Stimulated activated CD8-positive, alpha-beta memory T cell treated with anti-CD3 and anti-CD28 coated beads, Interleukin-7, amount 100 ng/mL, for 48 hours (primary cell): ENCODE results near the gene MXRA8.
"Not testable (repeated sequence)": the region's sequence is repeated elsewhere in the genome, so short reads cannot be mapped to it uniquely, and the experiment has no call there.

Source experiments
- DNase-seq, 2 donors: peaks; one replicate each; pipeline ENCODE4 v3.0.0-alpha.2; 2020; ENCODE audit warnings: low read depth in 1 of 2; ENCODE audit errors: extremely low read depth in 1 of 2

Gene MXRA8, protein sequence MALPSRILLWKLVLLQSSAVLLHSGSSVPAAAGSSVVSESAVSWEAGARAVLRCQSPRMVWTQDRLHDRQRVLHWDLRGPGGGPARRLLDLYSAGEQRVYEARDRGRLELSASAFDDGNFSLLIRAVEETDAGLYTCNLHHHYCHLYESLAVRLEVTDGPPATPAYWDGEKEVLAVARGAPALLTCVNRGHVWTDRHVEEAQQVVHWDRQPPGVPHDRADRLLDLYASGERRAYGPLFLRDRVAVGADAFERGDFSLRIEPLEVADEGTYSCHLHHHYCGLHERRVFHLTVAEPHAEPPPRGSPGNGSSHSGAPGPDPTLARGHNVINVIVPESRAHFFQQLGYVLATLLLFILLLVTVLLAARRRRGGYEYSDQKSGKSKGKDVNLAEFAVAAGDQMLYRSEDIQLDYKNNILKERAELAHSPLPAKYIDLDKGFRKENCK

DNA sequence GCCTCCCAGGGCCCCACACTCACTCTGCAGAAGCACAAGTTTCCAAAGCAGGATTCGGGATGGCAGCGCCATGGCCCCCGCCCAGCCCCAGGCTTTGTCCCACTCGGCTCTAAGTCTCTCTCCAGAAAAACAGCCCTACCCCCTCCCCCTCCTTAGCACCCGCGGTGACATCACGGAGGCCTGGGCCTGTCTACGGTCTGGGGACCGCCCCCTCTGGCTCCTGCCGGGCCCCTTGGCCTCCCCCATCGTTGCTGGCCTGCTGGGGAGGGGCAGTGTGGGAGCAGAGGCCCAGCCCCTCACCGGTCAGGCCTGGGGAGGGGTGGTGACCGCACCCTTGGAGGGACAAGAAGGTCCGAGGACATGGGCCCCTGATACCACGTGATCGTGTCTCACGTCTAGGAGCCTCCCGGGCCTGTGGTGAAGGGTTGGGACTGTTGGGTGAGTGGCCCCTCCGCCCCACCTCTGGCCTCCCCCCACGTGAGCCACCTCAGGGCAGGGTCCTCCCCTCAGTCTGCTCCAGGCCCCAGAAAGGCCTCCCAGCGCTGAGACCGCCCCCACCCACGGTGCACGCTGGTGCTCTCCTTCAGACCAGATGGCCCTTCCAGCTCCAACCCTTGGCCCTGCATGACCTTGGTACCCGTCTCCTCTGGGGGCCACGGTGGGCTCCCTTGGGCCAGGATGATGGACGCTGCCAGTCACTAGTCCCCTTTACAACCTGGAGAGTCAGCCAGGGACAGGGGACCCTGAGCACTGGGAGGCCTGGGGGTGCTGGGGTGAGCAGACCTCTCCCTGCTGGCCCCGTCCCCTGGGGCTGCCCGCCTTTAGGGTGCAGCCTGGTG is at the start of gene MXRA8:
MXRA8 (minus strand) TSS at position 123 of the 839 bp plus-strand sequence; CDS start at position 72, 51 bp downstream.
- no peak for DNase-seq

DNA sequence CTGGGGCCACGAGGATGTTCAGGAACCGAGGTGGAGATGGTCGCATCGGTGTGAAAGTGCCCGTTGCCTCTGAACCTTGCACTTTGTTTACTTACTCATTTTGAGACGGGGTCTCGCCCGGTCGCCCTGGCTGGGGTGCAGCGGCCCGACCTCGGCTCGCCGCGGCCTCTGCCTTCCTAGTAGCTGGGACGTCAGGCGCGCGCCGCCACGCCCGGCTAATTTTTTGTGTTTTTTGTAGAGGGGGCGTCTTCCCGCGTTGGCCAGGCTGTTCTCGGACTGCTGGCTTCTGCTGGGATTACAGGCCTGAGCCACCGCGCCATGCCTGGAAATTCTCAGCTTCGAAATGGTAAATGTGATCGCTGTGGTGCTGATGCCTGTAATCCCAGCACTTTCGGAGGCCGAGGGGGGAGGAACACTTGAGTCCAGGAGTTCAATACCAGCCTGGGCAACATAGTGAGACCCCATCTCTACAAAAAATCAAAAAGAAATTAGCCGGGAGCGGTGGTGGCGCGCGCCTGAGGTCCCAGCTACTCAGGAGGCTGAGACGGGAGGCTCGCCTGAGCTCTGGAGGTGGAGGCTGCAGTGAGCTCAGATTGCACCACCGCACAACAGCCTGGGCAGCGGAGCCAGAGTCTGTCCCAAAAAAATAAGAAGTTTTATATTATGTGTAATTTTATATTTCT is 49.4 kb upstream of the MXRA8 start:
- no peak for DNase-seq

DNA sequence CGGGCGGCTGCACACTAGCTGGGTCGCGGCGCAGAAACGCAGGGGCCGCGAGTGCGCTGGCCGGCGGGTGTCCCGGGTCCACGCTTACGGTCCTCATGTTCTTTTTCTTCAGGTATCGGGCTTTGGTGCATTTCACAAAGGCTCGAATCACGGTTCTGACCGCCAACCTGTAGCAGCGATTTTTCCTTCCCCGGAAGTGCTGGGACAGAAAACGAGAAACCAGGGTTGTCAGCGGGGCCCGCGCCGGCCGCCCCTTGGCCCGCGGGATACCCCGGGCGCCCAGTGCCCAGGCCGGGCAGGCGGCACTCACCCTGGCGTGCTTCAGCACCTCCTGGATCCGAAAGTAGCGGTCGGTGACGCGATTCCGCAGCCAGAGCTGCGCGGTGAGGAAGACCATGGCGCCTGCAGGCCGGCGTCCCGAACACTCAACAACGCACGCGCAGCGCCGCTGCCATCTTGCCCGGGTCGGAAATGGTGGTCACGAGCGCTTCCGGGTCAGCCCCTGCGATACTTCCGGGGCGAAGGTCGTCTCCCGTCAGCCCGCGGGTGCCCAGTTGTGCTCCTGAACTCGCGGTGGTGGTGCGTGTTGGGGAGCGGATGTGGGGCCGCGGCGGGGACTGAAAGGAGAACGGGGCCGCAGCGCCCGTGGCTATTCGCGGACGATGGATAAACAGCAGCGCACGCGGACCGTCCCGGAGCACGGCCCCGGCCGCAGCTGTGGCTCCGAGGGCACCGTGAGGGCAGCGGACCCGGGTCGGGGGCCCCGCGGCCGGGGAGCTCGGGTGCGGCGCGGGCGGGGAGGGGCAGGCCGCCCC is 48.7 kb upstream of the MXRA8 start, which contains the start of gene MRPL20:
MRPL20 (minus strand) TSS at position 473 of the 815 bp plus-strand sequence; CDS start at position 397, 76 bp downstream.
- DNase-seq: peak; percentile 90 to 93

DNA sequence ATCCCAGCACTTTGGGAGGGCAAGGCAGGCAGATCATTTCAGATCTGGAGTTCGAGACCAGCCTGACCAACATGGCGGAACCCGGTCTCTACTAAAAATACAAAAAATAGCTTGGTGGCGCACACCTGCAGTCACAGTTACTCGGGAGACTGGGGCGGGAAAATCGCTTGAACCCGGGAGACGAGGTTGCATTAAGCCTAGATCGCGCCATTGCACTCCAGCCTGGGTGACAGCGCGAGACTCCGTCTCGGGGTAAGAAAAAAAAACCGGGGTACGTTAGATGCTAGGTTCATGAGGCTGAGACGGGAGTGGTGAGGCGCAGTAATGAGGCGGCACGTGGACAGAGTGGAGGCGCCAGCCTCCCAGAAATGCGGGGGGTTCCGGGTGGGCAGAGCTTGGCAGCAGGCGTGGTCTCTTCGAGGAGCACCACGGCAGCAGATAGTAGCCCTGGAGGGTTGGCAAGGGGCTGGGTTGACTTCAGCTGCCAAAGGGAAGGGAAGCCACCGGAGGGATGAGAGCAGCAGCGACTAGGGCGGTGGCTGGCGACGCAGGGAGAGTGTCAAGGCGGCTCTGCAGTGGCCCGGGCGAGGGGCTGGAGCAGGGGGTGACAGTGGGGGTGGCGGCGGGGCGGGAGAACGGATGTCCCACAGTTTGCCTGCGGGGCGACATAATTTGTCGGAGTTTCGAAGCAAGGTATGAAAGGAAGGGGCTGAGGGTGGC is 47.9 kb upstream of the MXRA8 start:
- DNase-seq: no peak

DNA sequence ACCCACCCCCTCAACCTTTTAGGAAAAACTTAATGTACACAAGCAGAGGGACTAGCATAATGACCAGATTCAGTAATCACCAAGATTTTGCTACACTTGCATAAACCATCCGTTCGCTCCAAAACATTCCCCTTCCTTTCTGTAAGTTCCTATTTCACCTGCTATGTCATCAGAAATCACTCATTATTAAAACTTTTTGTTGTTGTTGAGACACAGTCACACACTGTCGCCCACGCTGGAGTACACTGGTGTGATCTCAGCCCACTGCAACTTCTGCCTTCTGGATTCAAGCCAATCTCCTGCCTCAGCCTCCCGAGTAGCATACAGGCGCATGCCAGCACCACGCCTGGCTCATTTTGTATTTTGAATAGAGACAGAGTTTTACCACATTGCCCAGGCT is 45.3 kb upstream of the MXRA8 start:
- no peak for DNase-seq

DNA sequence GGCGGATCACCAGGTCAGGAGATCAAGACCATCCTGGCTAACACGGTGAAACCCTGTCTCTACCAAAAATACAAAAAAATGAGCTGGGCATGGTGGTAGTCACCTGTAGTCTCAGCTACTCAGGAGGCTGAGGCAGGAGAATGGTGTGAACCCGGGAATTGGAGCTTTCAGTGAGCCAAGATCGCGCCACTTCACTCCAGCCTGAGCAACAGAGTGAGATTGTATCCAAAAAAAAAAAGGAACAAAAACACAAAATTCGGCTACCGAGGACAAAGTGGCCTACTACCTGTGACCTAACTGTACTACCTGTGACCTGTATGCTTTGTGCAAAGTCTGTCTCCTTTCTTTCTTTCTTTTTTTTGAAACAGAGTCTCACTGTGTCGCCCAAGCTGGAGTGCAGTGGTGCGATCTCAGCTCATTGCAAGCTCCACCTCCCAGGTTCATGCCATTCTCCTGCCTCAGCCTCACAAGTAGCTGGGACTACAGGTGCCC is 44.6 kb upstream of the MXRA8 start:
- DNase-seq: not testable (repeated sequence)

DNA sequence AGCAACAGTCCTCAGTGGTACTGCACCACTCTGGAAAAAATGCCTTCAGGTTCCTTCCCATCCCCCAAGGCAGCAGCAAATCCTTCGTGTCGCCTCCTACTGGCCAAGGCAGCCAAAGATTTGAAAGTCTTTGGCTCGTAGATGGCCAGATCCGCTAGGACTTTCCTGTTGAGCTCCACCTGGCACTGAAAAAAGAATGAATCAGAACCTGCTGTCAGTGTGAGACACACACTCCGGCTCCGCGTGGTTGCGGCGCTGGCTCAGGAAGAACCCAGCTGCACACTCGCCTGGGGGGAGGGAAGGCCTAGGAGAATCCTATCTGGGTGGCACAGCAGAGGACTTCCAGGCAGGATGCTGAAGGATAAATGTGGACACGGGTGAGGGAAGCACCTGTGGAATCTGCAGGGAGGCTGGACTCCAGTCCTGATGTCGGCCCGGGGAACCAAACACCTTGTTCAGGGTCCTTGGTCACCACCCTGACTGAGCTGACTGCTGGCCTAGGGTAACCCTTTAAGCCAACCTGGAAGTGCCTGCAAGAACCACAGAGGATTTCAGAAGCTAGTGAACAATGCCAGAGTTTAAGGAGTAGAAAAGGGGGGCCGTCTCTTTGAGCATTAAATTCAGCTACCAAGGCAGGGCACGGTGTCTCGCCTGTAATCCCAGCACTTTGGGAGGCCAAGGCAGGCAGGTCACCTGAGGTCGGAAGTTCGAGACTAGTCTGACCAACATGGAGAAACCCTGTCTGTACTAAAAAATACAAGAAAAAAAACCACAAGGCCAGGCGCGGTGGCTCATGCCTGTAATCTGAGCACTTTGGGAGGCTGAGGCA is 43.9 kb upstream of the MXRA8 start:
- no peak for DNase-seq

DNA sequence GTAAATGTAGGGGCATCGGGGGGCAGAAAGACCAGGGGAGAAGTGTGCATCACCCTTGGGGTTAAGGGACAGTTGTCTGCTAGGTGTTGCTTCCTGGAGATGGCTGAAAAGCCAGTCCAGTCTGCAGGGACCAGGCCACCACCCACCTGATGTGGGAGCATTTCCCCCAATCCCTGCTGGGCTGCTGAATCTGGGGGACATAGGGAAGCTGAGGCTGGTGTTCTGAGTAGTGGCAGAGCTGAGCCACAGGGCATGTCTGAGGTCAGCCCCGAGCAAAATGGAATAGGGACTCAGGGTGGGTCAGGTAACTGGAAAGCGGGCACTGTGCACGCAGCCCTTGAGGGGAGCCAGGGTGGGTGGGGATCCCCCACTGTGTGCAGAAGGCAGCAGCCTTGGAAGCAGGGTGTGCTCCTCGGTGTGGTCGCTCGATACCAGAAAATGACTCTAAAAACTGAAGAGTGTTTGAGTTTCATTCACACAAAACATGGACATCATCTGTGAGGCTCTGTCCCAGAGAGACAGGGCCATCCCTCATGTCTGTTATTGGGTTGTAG is 43.2 kb upstream of the MXRA8 start:
- DNase-seq: no peak

DNA sequence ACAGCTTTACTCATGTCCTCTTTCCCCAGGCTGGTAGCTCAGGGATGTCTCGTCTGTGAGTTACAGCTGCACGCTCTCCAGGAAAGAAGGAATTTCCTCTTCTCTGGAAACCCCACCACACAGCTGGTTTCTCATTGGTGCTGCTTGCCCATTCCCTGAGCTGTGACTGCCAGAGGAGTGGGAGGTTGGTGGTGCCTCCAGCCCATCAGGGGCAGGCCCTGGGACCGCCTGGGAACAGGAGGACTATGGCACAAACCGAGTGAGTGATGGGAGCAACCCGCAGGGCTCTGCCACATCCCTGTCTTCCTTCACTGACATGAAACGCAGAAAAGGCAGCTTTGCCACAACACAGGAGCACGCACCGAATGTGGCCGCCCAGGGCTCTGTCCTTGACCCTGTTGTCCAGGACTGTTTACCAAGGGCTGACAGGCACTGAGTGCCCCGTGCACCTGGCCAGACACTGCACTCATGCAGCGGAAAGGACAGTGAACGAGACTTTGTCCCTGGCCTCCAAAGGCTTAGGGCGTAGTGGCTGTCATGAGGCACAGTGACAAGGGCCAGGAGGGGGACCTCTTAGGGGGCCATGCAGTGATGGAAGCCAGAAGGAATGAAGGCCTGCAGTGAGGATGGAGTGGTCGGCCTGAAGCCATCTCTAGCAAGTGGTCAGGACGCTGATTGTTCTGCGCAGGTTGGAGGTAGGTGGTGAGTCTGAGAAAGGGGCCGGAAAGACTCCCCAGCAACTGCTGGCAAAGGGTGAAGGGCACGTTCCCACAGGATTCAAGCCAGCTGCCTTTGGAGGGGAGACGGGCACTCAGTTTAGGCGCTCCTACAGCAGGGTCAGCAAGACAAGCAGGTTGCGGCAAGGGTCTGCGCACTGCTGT is 42.5 kb upstream of the MXRA8 start:
- no peak for DNase-seq

DNA sequence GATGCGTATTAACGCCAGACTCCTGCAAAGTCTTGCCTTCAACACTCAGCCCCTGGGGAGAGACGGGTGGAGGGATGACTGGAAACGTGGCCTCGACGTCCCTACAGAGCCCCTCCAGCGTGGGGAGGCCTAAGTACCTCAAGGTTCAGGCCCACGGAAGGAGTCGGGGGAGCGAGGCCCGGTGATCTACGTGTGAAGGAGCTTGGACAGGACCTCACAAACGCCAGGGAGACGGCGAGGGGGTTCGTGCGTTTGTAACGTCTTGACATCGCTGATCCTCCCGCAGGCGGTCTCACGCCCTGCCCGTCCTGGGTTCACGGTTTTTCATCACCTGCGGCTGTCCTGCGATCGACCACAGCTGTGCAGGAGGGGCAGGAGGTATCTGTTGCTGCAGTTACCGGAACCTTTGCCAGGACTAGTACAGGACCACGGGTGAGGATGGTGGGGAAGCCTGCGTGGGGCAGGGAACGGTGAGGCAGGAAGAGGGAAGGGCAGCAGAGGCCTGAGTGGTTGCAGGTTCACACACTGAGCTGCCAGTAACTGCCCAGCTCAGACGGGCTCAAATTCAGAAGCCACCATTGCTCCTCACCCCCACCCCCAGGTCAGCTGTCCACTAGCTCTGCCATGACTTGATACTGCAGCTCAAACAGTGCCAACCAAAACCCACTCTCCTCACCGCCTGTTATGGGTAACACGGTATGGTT is 41.7 kb upstream of the MXRA8 start:
- DNase-seq: no peak

DNA sequence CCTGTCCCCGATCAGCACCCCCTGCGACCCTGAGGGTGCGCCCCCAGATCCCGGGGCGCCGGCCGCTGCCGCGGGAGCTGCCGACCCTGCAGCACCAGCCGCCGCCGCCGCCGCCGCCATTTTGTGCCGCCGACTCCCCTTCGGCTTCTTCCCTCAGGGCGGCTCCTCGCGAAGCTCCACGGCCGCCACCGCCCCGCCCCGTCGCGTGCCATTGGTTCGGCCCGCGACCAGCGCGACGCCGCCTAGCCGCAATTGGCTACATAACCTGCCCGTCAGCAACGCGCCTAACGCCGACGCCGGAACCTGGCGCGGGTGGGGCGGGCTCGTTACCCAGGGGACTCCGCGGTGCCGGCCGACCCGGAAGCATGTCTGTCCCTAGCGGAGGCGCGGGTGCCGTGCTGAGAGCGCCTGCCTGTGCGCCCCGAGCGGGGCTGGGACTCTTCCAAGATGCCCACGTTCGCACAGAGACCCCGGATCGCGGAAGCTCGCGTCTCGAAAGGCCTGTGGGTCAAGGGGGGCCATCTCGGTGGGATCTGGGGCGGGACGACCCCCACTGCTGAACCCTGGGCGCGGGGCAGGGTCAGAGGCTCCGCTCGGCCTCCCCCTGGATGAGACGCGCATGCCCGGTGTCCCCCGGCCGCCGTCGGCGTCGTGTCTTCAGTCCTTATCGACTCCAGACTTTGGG is 41.0 kb upstream of the MXRA8 start, which contains the start of gene CCNL2:
CCNL2 (minus strand) TSS at position 149 of the 685 bp plus-strand sequence; CDS start at position 120, 29 bp downstream.
- peak; percentile 98 to 100 for DNase-seq

DNA sequence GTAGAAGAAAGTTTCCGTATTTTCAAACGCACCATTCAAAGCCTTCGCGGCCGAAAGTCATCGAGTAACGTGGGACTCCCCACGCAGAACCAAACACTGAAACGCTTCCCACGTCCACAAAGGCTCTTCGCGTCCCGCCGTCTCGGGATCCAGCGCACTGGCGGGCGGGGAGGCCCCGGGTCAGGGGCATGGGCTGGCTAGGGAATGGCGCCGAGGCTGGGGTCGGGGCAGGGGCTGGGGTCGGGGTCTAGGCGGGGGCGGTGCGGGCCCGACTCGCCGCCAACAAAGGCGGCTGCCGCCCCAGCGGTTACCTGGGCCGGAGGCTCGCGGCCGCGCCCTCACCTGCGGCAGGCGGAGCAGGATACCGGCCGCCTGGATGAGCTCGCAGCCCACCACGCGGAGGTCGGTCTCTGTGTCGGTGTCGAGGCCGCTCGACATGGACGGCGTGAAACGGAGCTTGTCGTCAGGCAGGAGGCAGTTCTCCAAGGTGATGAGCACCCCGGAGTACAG is 40.4 kb upstream of the MXRA8 start:
- no peak for DNase-seq

DNA sequence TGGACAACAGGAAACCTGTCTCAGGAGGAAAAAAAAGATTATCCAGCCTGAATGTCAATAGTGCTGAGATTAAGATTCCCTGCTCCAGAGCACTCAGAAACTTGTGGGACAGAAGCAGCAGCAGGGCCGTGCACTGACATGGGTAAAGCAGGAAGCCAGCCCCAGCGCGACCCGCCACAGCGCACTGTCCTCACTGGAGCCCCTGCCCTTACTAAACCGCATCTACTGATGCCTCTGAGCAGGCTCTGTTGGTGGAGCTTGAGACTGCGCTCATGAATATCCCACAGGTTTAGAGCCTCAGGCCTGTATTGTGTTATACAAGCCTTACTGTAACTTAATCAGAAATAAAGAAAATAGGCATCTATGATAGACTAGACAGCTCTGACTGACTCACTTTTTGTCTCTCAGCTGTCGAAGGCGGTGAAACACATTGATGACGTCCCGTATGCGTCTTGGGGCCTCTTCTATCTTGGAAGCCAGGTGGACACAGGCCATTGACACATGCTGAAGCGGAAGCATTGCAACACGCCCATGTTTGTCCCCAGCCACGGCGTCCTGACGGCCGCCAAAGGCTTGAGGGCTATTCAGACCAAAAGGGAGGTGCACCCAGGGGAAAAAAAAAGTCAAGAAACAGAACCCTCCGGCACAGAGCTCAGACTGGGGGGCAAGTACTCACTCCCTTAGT is 39.6 kb upstream of the MXRA8 start:
- no peak for DNase-seq

DNA sequence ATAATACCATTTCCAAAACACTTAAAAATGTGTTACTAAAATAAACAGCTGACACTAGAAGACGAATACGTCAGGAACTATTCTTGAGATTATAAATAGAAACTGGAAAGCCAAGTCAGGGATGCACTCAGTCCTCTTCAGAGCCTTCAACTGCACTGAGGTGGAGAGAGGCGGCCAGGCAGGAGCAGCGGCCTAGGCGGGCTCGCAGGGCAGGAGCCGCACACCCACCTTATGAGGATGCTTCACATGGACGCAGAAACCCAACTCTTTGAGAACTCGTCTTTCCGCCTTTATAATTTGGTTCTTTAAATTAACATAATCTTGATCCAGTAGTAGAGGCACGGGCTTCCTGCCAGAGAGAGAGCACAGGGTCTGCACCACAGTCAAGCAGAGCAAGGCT is 36.8 kb upstream of the MXRA8 start:
- DNase-seq: no peak

DNA sequence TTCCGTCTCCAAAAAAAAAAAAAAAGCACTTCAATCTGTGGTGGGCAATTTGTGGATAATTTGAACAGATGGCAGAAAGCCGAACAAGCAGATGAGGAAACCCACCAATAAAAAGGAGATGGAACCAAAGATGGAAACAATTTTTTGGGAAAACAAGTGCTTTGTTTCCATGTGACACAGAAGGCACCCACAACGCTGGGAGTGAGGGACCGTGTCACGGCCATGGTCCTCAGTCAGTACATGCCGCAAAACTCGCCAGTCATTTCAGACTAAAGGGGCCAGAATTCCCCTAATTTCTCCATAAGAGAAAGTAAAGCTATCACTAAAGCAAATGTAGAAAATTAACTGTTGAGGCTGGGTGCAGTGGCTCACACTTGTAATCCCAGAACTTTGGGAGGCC is 35.8 kb upstream of the MXRA8 start:
- DNase-seq: no peak
